CD4-positive, alpha-beta memory T cell (primary cell): ENCODE data around the gene ARSI. TPM values are rescaled to one million over a fixed set of nuclear protein-coding genes. Genes with fewer than 3 reads are reported as not detected.
A peak's percentile ranks its signal among the peaks of the same experiment; 100 is the strongest.

Source experiments
- CTCF ChIA-PET: fragments of 350-600 bp; sonication (Branson Sonifier 250); formaldehyde crosslinking; loops from one replicate; lab custom pipeline; 2021; ENCODE audit warnings: inconsistent platforms; ENCODE audit not compliant: partially characterized antibody; lab: Charles Lee
- POLR2A ChIA-PET: fragments of 350-600 bp; sonication (Branson Sonifier 250); formaldehyde crosslinking; loops from one replicate; lab custom pipeline; 2021; ENCODE audit not compliant: partially characterized antibody; lab: Charles Lee
- DNase-seq, 5 donors: peaks; one replicate each; pipeline versions ENCODE4 v3.0.0 to v3.0.0-alpha.2; 2020 to 2022; ENCODE audit warnings: mixed read lengths in 1 of 5
- H3K27ac ChIP-seq: one replicate; pipeline ENCODE4 v1.7.0; 2013; ENCODE audit warnings: low read depth, low read length
- H3K27me3 ChIP-seq: 2 replicates; pipeline ENCODE4 v1.7.0; 2013; ENCODE audit warnings: mild to moderate bottlenecking, low read length, moderate library complexity; ENCODE audit not compliant: insufficient read depth
- H3K36me3 ChIP-seq: 2 replicates; pipeline ENCODE4 v1.7.0; 2013; ENCODE audit warnings: mild to moderate bottlenecking, low read length, moderate library complexity; ENCODE audit not compliant: insufficient read depth
- H3K4me1 ChIP-seq: 2 replicates; pipeline ENCODE4 v1.7.0; 2013; ENCODE audit warnings: mild to moderate bottlenecking, low read length, moderate library complexity; ENCODE audit not compliant: insufficient read depth
- H3K4me3 ChIP-seq, 2 donors: one replicate each; pipeline ENCODE4 v1.7.0; 2013; ENCODE audit warnings: low read length in 2 of 2, mild to moderate bottlenecking in 1 of 2
- H3K9me3 ChIP-seq, 2 donors: one replicate each; pipeline ENCODE4 v1.7.0; 2013; ENCODE audit warnings: low read length in 2 of 2, control low read depth in 1 of 2; ENCODE audit not compliant: control insufficient read depth in 1 of 2
- H3K27ac Mint-ChIP-seq, 7 donors: one replicate each; pipeline ENCODE4 v1.8.0; 2020 to 2021; ENCODE audit warnings: mixed read lengths in 7 of 7, mild to moderate bottlenecking in 6 of 7, inconsistent platforms in 3 of 7, moderate library complexity in 3 of 7
- H3K27me3 Mint-ChIP-seq, 2 donors: one replicate each; pipeline ENCODE4 v1.8.0; 2020 to 2021; ENCODE audit warnings: mixed read lengths in 2 of 2
- H3K36me3 Mint-ChIP-seq, 2 donors: one replicate each; pipeline ENCODE4 v1.8.0; 2020 to 2021; ENCODE audit warnings: mixed read lengths in 2 of 2, inconsistent platforms in 1 of 2, mild to moderate bottlenecking in 1 of 2
- H3K4me1 Mint-ChIP-seq, 4 donors: one replicate each; pipeline ENCODE4 v1.8.0; 2020 to 2021; ENCODE audit warnings: mixed read lengths in 4 of 4, mild to moderate bottlenecking in 1 of 4
- H3K4me3 Mint-ChIP-seq, 8 donors: one replicate each; pipeline ENCODE4 v1.8.0; 2020 to 2021; ENCODE audit warnings: mixed read lengths in 8 of 8, mild to moderate bottlenecking in 7 of 8, moderate library complexity in 6 of 8, inconsistent platforms in 3 of 8
- H3K9me3 Mint-ChIP-seq, 8 donors: one replicate each; pipeline ENCODE4 v1.8.0; 2020 to 2021; ENCODE audit warnings: mixed read lengths in 8 of 8, mild to moderate bottlenecking in 5 of 8, inconsistent platforms in 3 of 8, moderate library complexity in 1 of 8
- intact Hi-C: fragments of 100-400 bp; cut with micrococcal nuclease; formaldehyde crosslinking; loops from one replicate; pipeline ENCODE4 v1.15.1; 2023
- polyA plus RNA-seq, 2 donors: library from polyadenylated mRNA; unstranded; fragments of 300-500 nt; fragmentation: Illumina TruSeq; gene quantifications; one replicate each; pipeline ENCODE4 v1.2.3, GENCODE V29; 2021
- total RNA-seq, 2 experiments: library from RNA; stranded (reverse); gene quantifications; one replicate each; pipeline ENCODE4 v1.2.3, GENCODE V29; 2021

The ARSI gene
- total and polyA plus RNA-seq, 4 experiments from 2014 or later, result not detected

DNA sequence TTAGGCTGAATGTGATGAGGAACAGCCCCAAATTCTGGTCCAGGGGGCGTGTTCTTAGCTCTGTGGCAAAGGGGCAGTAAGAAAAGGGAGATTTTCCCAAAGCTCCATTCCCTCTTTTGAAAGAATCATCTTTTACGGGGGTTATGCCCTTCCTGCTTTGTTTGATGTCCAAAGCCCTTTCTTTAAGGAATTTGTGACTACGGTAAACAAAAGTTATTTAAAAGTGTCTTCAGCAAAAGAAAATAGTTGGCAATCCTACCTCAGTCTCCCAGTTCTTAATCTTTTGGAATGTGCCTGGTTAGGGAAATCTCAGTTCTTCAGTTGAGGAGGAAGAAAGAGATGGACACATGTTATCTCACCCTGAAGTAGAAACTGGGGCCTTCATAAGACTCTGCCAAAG is 24.4 kb upstream of the ARSI start:
- Mint-ChIP-seq H3K27me3 (peaks cover 3 to 4% of the 10 kb centered on the region in 2 donors), H3K9me3 (no peaks in the 10 kb centered on the region), H3K36me3 (no peaks in the 10 kb centered on the region), H3K4me3 (no peak overlapping the region), H3K27ac (no peak overlapping the region), H3K4me1 (no peaks in the 10 kb centered on the region)
- intact Hi-C loops, result no loop called here
- no peaks in the 10 kb centered on the region for H3K9me3 ChIP-seq
- H3K27ac ChIP-seq, result no peak overlapping the region
- ChIA-PET POLR2A (no interaction called here), CTCF (no interaction called here)
- no peaks in the 10 kb centered on the region for H3K36me3 ChIP-seq
- DNase-seq, result no peak
- H3K4me3 ChIP-seq, result no peak overlapping the region
- no peaks in the 10 kb centered on the region for H3K27me3 ChIP-seq
- no peaks in the 10 kb centered on the region for H3K4me1 ChIP-seq

DNA sequence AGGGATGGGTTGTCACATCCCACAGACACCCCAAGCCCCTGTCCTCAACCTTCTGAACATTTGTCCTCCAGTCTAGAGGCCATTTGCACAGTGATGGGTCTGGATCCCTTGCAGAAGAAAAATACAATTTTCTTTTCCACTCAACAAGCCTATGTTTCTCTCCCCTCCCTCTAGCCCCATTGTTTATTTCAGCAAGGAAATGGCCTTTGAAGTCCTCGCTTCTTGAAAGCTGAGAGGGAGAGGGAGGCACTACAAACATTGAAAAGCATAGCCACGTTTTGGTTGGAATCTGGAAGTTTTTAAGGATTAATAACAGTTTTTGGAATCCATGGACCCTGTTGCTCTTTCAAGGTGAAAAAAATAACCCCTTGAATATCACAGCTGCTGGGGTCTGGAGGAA is 24.0 kb upstream of the ARSI start:
- Mint-ChIP-seq H3K4me1 (peaks cover 0 to 2% (median 0%) of the 10 kb centered on the region in 4 donors), H3K9me3 (no peaks in the 10 kb centered on the region), H3K27me3 (peaks cover 3 to 4% of the 10 kb centered on the region in 2 donors), H3K4me3 (peak overlapping the region in 1 of 8 donors; percentile 17), H3K36me3 (no peaks in the 10 kb centered on the region), H3K27ac (no peak overlapping the region)
- no peaks in the 10 kb centered on the region for H3K27me3 ChIP-seq
- no peak overlapping the region for H3K4me3 ChIP-seq
- POLR2A ChIA-PET, result no interaction called here
- no peaks in the 10 kb centered on the region for H3K36me3 ChIP-seq
- H3K4me1 ChIP-seq, result no peaks in the 10 kb centered on the region
- intact Hi-C loops, result no loop called here
- no peaks in the 10 kb centered on the region for H3K9me3 ChIP-seq
- CTCF ChIA-PET, result no interaction called here
- H3K27ac ChIP-seq, result no peak overlapping the region
- DNase-seq, result no peak

- Mint-ChIP-seq H3K9me3 (no peaks in the 10 kb centered on the region), H3K36me3 (no peaks in the 10 kb centered on the region)
These were observed 22.7 kb upstream of the ARSI start for GRCh38 chr5:150325426-150325825.

DNA sequence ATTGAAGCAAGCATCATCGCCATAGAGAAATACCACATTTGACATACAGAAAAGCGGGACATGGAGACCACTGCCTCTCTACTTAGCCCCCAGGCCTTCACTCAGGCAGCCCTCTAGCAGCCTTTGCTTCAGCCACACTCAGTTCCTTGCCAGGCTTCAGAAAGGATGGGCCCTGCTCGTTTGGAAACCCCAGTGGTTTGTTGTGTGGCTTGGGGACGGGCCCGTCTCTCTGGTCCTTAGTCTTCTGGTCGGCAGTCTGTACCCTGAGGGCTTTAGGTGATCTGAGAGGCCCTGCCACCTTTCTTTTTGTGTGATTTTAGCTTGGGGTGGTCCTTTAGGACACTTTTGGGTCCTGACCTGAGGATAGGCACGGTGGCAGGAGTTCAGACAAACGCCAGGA is 21.1 kb upstream of the ARSI start:
- CTCF ChIA-PET, result no interaction called here
- H3K4me1 Mint-ChIP-seq, result peaks cover 0 to 2% (median 0%) of the 10 kb centered on the region in 4 donors

More at GRCh38 chr5:150325426-150325825, 22.7 kb upstream of the ARSI start:
- no peak overlapping the region for H3K27ac Mint-ChIP-seq
- DNase-seq, result no peak
- H3K4me1 Mint-ChIP-seq, result peaks cover 0 to 2% (median 0%) of the 10 kb centered on the region in 4 donors
- Histone ChIP-seq H3K4me1 (no peaks in the 10 kb centered on the region), H3K36me3 (no peaks in the 10 kb centered on the region), H3K27ac (no peak overlapping the region), H3K27me3 (no peaks in the 10 kb centered on the region), H3K9me3 (no peaks in the 10 kb centered on the region), H3K4me3 (no peak overlapping the region)
- H3K27me3 Mint-ChIP-seq, result peaks cover 3 to 4% of the 10 kb centered on the region in 2 donors
- intact Hi-C loops, result no loop called here
- CTCF ChIA-PET, result no interaction called here
- POLR2A ChIA-PET, result interaction anchor here (0.6 kb wide), 1 partner anchor 606 kb away, joined by 3 read pairs; no protein-coding TSS in a partner anchor
- H3K4me3 Mint-ChIP-seq, result no peak overlapping the region

GRCh38 chr5:150323092-150323491 is 20.4 kb upstream of the ARSI start:
- ChIA-PET POLR2A (no interaction called here), CTCF (no interaction called here)
- Histone ChIP-seq H3K36me3 (no peaks in the 10 kb centered on the region), H3K4me1 (no peaks in the 10 kb centered on the region), H3K27me3 (no peaks in the 10 kb centered on the region), H3K9me3 (no peaks in the 10 kb centered on the region), H3K4me3 (no peak overlapping the region), H3K27ac (no peak overlapping the region)
- Mint-ChIP-seq H3K9me3 (no peaks in the 10 kb centered on the region), H3K4me3 (no peak overlapping the region), H3K4me1 (peaks cover 0 to 2% (median 0%) of the 10 kb centered on the region in 4 donors), H3K27me3 (peaks cover 1 to 4% of the 10 kb centered on the region in 2 donors), H3K27ac (no peak overlapping the region), H3K36me3 (no peaks in the 10 kb centered on the region)
- intact Hi-C loops, result no loop called here
- DNase-seq, result no peak

More for the DNA sequence above, 21.1 kb upstream of the ARSI start:
- Histone ChIP-seq H3K4me3 (no peak overlapping the region), H3K27ac (no peak overlapping the region), H3K4me1 (no peaks in the 10 kb centered on the region), H3K9me3 (no peaks in the 10 kb centered on the region), H3K27me3 (no peaks in the 10 kb centered on the region), H3K36me3 (no peaks in the 10 kb centered on the region)
- intact Hi-C loops, result no loop called here
- H3K9me3 Mint-ChIP-seq, result no peaks in the 10 kb centered on the region
- no peak overlapping the region for H3K27ac Mint-ChIP-seq
- POLR2A ChIA-PET, result no interaction called here
- H3K27me3 Mint-ChIP-seq, result peaks cover under 1 to 4% of the 10 kb centered on the region in 2 donors
- DNase-seq, result no peak
- no peak overlapping the region for H3K4me3 Mint-ChIP-seq
- no peaks in the 10 kb centered on the region for H3K36me3 Mint-ChIP-seq

DNA sequence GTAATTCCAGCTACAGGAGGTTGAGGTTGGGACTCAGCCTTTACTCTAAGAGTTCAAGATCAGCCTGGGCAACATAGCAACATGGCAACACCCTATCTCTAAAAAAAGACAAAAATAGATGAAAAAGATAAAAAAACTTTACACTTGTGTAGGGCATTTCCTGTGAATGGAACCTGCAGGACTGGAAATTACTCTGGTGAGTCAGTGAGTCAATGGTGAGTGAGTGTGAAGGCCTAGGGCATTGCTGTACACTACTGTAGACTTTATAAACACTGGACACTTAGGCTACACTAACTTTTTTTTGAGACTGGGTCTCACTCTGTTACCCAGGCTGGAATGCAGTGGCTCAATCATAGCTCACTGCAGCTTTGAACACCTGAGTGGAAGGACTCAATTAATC is 19.5 kb upstream of the ARSI start:
- Mint-ChIP-seq H3K36me3 (no peaks in the 10 kb centered on the region), H3K9me3 (no peaks in the 10 kb centered on the region), H3K4me1 (peaks cover 0 to 2% (median 0%) of the 10 kb centered on the region in 4 donors), H3K27me3 (peaks cover 1 to 2% of the 10 kb centered on the region in 2 donors), H3K4me3 (no peak overlapping the region), H3K27ac (no peak overlapping the region)
- H3K27me3 ChIP-seq, result no peaks in the 10 kb centered on the region
- no peak overlapping the region for H3K4me3 ChIP-seq
- ChIA-PET CTCF (no interaction called here), POLR2A (no interaction called here)
- intact Hi-C loops, result no loop called here
- no peaks in the 10 kb centered on the region for H3K4me1 ChIP-seq
- H3K27ac ChIP-seq, result no peak overlapping the region
- no peaks in the 10 kb centered on the region for H3K36me3 ChIP-seq
- H3K9me3 ChIP-seq, result no peaks in the 10 kb centered on the region
- DNase-seq, result no peak

DNA sequence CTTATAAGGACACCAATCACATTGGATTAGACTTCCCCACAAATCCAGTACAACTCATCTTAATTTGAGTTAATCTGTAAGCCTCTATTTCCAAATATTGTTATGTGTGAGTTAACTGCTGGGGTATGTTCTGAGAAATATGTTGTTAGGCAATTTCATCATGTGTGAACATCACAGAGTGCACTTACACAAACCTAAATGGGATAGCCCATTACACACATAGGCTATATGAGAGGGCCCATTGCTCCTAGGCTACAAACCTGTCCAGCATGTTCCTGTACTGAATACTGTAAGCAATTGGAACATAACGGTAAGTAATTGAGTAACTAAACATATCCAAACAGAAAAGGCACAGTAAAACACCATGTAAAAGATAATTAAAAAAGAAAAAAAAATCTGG is 19.1 kb upstream of the ARSI start:
- Mint-ChIP-seq H3K4me3 (no peak overlapping the region), H3K4me1 (peaks cover 0 to 2% (median 0%) of the 10 kb centered on the region in 4 donors), H3K9me3 (no peaks in the 10 kb centered on the region), H3K27me3 (peaks cover 0 to 2% of the 10 kb centered on the region in 2 donors), H3K36me3 (no peaks in the 10 kb centered on the region), H3K27ac (no peak overlapping the region)
- H3K4me1 ChIP-seq, result no peaks in the 10 kb centered on the region
- ChIA-PET CTCF (no interaction called here), POLR2A (no interaction called here)
- H3K27me3 ChIP-seq, result no peaks in the 10 kb centered on the region
- no peak overlapping the region for H3K4me3 ChIP-seq
- no peak for DNase-seq
- no peaks in the 10 kb centered on the region for H3K9me3 ChIP-seq
- no peaks in the 10 kb centered on the region for H3K36me3 ChIP-seq
- intact Hi-C loops, result no loop called here
- no peak overlapping the region for H3K27ac ChIP-seq

DNA sequence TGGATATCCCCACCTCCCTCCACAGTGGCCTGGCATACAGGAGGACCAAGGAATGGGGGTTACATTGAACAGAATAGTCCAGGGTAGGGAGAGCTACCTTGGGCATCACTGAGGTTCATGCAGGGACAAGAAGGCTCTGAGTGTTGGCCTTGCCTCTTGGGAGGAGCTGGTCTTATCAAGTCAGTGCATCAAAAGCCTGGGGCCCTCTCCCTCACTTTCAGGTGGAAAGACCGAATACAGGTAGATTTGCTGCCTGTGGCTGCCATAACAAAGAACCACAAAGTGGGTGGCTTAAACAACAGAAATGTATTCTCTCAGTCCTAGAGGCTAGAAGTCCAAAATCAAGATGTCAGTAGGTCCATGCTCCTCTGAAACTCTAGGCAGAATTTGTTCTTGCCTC is 18.5 kb upstream of the ARSI start:
- no peaks in the 10 kb centered on the region for H3K9me3 ChIP-seq
- H3K27me3 ChIP-seq, result no peaks in the 10 kb centered on the region
- Mint-ChIP-seq H3K36me3 (no peaks in the 10 kb centered on the region), H3K27me3 (peaks cover 0 to 2% of the 10 kb centered on the region in 2 donors), H3K4me1 (peaks cover 0 to 2% (median 0%) of the 10 kb centered on the region in 4 donors), H3K9me3 (no peaks in the 10 kb centered on the region), H3K27ac (no peak overlapping the region), H3K4me3 (no peak overlapping the region)
- no peak overlapping the region for H3K4me3 ChIP-seq
- H3K36me3 ChIP-seq, result no peaks in the 10 kb centered on the region
- no peaks in the 10 kb centered on the region for H3K4me1 ChIP-seq
- intact Hi-C loops, result no loop called here
- CTCF ChIA-PET, result no interaction called here
- POLR2A ChIA-PET, result no interaction called here
- H3K27ac ChIP-seq, result no peak overlapping the region
- DNase-seq, result no peak
